Osteoblast (primary cell): Measurements from ENCODE around the gene PEF1. TPM values are rescaled to one million over a fixed set of nuclear protein-coding genes. Genes with fewer than 3 reads are reported as not detected.

Experiments
- DNase-seq: peaks from one replicate; pipeline ENCODE4 v3.0.0; 2011; ENCODE audit warnings: low spot score, mixed read lengths; ENCODE audit not compliant: insufficient read length; ENCODE audit errors: missing footprints
- H2AFZ ChIP-seq: 2 replicates; pipeline ENCODE4 v1.6.0; 2011; ENCODE audit warnings: mild to moderate bottlenecking, low read length
- H3K27ac ChIP-seq: 2 replicates; pipeline ENCODE4 v1.5.1; 2011; ENCODE audit warnings: mild to moderate bottlenecking, low read depth, low read length, moderate library complexity
- H3K27me3 ChIP-seq: 2 replicates; pipeline ENCODE4 v1.6.0; 2012; ENCODE audit warnings: mild to moderate bottlenecking, control low read depth, inconsistent platforms, low read length, moderate library complexity; ENCODE audit not compliant: insufficient read depth
- H3K36me3 ChIP-seq: 2 replicates; pipeline ENCODE4 v1.5.1; 2011; ENCODE audit warnings: mild to moderate bottlenecking, low read length, control low read depth, moderate library complexity; ENCODE audit not compliant: insufficient read depth
- H3K4me1 ChIP-seq: 2 replicates; pipeline ENCODE4 v1.5.1; 2011; ENCODE audit warnings: mild to moderate bottlenecking, low read length, control low read depth, moderate library complexity; ENCODE audit not compliant: insufficient read depth
- H3K4me2 ChIP-seq: 2 replicates; pipeline ENCODE4 v1.6.0; 2011; ENCODE audit warnings: mild to moderate bottlenecking, low read length; ENCODE audit not compliant: insufficient read depth
- H3K4me3 ChIP-seq: fragments of 200-600 bp; sonication (generic); 3 replicates; pipeline ENCODE4 v1.5.1; 2012; ENCODE audit warnings: mild to moderate bottlenecking, low read length, inconsistent platforms; ENCODE audit not compliant: insufficient read depth
- H3K79me2 ChIP-seq: 2 replicates; pipeline ENCODE4 v1.6.0; 2012; ENCODE audit warnings: mild to moderate bottlenecking, low read length, control low read depth, inconsistent platforms; ENCODE audit not compliant: insufficient read depth
- H3K9me3 ChIP-seq: 2 replicates; pipeline ENCODE4 v1.5.1; 2011; ENCODE audit warnings: low read depth, low read length, control low read depth
- H4K20me1 ChIP-seq: 2 replicates; pipeline ENCODE4 v1.6.0; 2012; ENCODE audit warnings: mild to moderate bottlenecking, low read length, control low read depth; ENCODE audit not compliant: insufficient read depth
- total RNA-seq: library from RNA; depleted of rRNA; stranded (reverse); fragments of >200 nt; gene quantifications from 2 replicates; pipeline ENCODE4 v1.2.3, GENCODE V29; 2012
- TF ChIP-seq, protein P1 (sequence below): IDR thresholded peaks from 2 replicates; pipeline ENCODE4 v1.5.1; 2011; ENCODE audit warnings: mild to moderate bottlenecking, low read depth, low read length, moderate library complexity; ENCODE audit errors: extremely low read depth

The PEF1 gene
- total RNA-seq, 1 donor: 86.5 TPM

DNA sequence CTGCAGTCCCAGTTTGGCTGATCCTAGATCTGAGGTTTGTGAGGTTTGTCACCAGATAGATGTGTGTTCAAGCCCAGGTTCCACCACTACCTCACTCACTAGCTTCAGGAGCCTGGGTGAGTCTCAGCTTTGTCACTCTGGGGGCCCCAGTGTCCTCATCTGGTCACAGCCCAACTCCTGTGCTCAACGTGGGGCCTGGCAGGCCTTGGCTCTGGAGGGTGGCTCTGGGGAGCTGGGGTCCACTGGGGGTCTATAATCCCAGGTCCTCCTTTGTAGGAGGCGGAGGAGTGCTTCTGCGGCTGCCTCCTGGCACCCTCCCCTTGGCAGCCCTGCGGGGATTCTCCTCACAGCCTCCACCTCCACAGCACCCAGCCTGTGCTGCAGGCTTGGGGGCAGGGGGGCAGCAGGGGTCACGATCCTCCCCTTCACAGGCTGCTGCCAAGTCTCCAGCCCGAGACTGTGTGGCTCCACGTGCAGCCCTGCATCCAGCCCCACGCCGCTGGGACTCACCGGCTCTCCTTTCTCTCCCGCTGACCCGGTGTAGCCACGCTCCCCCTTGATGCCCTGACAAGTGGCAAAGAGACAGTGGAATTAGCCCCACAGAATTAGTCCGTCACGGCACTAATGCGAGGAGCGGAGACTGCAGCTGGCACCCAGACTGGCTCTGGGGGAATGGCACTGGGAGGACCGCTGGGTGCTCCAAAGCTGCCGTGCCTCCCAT lies 22.5 kb upstream of the PEF1 start:
- no peak overlapping the region for H3K4me2 ChIP-seq

DNA sequence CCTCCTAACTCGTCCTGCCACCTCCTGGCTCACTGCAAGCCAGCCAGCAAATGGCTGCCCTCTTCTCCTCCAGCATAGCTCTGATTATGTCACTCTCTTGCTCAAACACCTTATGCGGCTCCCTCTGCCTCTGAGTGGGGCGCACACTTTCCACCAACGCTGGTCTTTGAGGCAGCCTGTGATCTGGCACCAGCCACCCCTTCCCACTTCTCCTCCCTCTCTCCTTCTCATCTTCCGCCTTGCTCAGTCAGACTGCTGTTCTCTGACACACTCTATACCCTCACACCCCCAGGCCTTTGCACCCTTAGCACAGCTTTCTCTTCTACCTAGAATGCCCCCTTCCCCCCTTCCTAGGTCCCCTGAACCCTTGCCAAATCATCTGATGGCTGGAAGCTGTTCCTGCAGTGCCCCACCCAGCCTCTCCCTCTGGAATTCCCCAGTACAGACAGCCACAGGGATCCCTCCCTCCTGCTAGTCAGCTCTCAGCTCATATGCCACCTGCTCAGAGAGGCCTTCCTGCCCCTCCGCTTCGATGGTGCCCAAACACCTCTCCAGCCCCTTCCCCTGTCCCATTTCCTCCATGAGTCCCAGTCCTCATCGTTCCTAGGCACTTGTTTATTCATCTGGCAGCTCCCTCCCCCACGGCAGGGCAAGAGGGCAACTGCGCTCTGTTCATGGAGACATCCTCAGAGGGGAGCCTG lies 21.7 kb upstream of the PEF1 start:
- no peaks in the 10 kb centered on the region for H3K9me3 ChIP-seq
- H4K20me1 ChIP-seq: no peaks in the 10 kb centered on the region
- H3K36me3 ChIP-seq: peaks cover 74% of the 10 kb centered on the region
- TF ChIP-seq, protein P1, sequence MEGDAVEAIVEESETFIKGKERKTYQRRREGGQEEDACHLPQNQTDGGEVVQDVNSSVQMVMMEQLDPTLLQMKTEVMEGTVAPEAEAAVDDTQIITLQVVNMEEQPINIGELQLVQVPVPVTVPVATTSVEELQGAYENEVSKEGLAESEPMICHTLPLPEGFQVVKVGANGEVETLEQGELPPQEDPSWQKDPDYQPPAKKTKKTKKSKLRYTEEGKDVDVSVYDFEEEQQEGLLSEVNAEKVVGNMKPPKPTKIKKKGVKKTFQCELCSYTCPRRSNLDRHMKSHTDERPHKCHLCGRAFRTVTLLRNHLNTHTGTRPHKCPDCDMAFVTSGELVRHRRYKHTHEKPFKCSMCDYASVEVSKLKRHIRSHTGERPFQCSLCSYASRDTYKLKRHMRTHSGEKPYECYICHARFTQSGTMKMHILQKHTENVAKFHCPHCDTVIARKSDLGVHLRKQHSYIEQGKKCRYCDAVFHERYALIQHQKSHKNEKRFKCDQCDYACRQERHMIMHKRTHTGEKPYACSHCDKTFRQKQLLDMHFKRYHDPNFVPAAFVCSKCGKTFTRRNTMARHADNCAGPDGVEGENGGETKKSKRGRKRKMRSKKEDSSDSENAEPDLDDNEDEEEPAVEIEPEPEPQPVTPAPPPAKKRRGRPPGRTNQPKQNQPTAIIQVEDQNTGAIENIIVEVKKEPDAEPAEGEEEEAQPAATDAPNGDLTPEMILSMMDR: no peak
- no peak overlapping the region for H3K4me2 ChIP-seq
- H2AFZ ChIP-seq: no peak overlapping the region
- H3K27ac ChIP-seq: no peak overlapping the region
- peaks cover 7% of the 10 kb centered on the region for H3K4me1 ChIP-seq
- H3K79me2 ChIP-seq: no peaks in the 10 kb centered on the region
- DNase-seq: peak; percentile 83
- no peak overlapping the region for H3K4me3 ChIP-seq
- no peaks in the 10 kb centered on the region for H3K27me3 ChIP-seq

More for the DNA sequence above, 22.5 kb upstream of the PEF1 start:
- TF ChIP-seq, protein P1: no peak
- H4K20me1 ChIP-seq: peaks cover 3% of the 10 kb centered on the region
- H2AFZ ChIP-seq: no peak overlapping the region
- H3K36me3 ChIP-seq: peaks cover 75% of the 10 kb centered on the region
- H3K9me3 ChIP-seq: no peaks in the 10 kb centered on the region
- peak; percentile 87 for DNase-seq
- H3K4me1 ChIP-seq: peaks cover 7% of the 10 kb centered on the region
- no peak overlapping the region for H3K27ac ChIP-seq
- H3K27me3 ChIP-seq: no peaks in the 10 kb centered on the region
- no peak overlapping the region for H3K4me3 ChIP-seq
- no peaks in the 10 kb centered on the region for H3K79me2 ChIP-seq

DNA sequence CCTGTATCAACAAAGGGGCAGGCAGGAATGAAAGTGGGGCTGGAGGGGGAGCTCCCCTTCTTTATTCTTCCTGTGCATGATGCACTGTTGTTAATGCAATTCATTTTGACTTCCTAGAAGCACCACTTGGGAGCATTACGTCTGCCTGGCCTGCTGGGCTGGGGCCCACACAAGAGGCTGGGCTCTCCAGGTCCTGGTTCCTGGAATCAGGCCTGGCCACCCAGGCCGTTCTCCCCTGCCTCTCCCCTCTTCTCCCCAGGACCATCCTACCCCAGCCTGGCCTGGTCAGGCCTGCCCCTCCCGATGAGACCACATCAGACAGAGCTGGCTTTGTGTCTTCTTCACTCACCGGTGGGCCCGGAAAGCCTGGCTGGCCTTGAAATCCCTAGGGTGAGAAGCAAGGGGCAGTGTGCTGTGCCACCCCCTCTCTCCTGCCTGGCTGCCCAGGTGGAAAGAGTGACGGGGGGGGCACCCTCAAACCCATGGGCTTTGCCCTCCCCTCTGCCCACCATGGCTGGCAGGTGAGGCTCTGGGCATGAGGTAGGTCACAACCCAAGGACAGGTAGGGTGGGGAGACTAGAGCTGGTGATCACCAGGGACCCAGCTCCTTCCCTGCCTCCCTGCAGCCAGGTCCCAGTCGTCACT lies 20.7 kb upstream of the PEF1 start:
- peaks cover 7% of the 10 kb centered on the region for H3K4me1 ChIP-seq
- DNase-seq: peak; percentile 67
- no peak overlapping the region for H2AFZ ChIP-seq
- H3K4me3 ChIP-seq: no peak overlapping the region
- TF ChIP-seq, protein P1: no peak
- H3K9me3 ChIP-seq: no peaks in the 10 kb centered on the region
- no peaks in the 10 kb centered on the region for H3K27me3 ChIP-seq
- H3K27ac ChIP-seq: no peak overlapping the region
- H3K4me2 ChIP-seq: no peak overlapping the region
- no peaks in the 10 kb centered on the region for H4K20me1 ChIP-seq
- H3K79me2 ChIP-seq: no peaks in the 10 kb centered on the region
- peaks cover 74% of the 10 kb centered on the region for H3K36me3 ChIP-seq

DNA sequence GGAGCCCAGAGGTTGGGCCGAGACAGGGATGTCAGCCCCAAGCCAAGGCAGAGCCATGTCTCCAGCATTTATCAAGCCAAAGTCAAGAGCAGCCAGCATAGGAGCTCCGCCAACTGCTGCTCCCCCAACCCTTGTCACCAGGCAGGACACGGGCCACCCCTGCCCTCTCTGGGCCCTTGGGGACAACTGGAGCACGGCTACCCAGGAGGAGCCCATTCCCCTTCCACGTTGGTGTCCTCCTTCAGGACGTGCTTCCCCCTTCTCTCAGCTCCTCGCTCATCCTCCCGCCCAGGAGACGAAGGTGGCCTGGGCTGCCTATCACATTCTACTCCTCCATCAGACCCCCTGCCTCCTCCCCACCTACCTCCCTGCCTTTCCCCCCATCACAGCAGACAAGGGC lies 19.9 kb upstream of the PEF1 start:
- DNase-seq: peak; percentile 58
- H3K4me3 ChIP-seq: no peak overlapping the region
- TF ChIP-seq, protein P1: no peak
- H3K27ac ChIP-seq: no peak overlapping the region
- H3K36me3 ChIP-seq: peaks cover 74% of the 10 kb centered on the region
- peaks cover 4% of the 10 kb centered on the region for H4K20me1 ChIP-seq
- no peak overlapping the region for H3K4me2 ChIP-seq
- peaks cover 3% of the 10 kb centered on the region for H3K4me1 ChIP-seq
- no peak overlapping the region for H2AFZ ChIP-seq
- H3K27me3 ChIP-seq: no peaks in the 10 kb centered on the region
- H3K79me2 ChIP-seq: no peaks in the 10 kb centered on the region
- no peaks in the 10 kb centered on the region for H3K9me3 ChIP-seq
